Thoracic aorta (tissue), 2 donors: ENCODE data around the gene TTC22. TPM values are rescaled to one million over a fixed set of nuclear protein-coding genes. Genes with fewer than 3 reads are reported as not detected.
A peak's percentile ranks its signal among the peaks of the same experiment; 100 is the strongest.

ENCODE experiments used
- ATAC-seq: fragments of 150-250 bp; one replicate; pipeline ENCODE4 v1.8.0; 2017; ENCODE audit warnings: low read depth; ENCODE audit not compliant: insufficient number of reproducible peaks, low FRiP score
- DNase-seq: peaks from one replicate; pipeline ENCODE4 v3.0.0-alpha.2; 2020; ENCODE audit warnings: low spot score
- H3K27ac ChIP-seq, 2 donors: fragments of 200-600 bp; sonication (generic); 1 replicate in 1 of 2; 2 replicates in 1 of 2; pipeline ENCODE4 v1.5.1; 2016; ENCODE audit warnings: mild to moderate bottlenecking in 2 of 2, moderate library complexity in 2 of 2
- H3K27me3 ChIP-seq: fragments of 200-600 bp; sonication (generic); replicated peaks from 2 replicates; pipeline ENCODE4 v1.6.0; 2016; ENCODE audit warnings: mild to moderate bottlenecking; ENCODE audit not compliant: insufficient read depth
- H3K36me3 ChIP-seq: fragments of 200-600 bp; sonication (generic); one replicate; pipeline ENCODE4 v1.5.1; 2016
- H3K4me1 ChIP-seq, 2 donors: fragments of 200-600 bp; sonication (generic); 1 replicate in 1 of 2; 2 replicates in 1 of 2; pipeline versions ENCODE4 v1.5.1 to v1.6.0; 2016; ENCODE audit warnings: low read depth in 2 of 2, mild to moderate bottlenecking in 1 of 2; ENCODE audit not compliant: control insufficient read depth in 1 of 2
- H3K4me3 ChIP-seq: fragments of 200-600 bp; sonication (generic); 2 replicates; pipeline ENCODE4 v1.5.1; 2016; ENCODE audit warnings: mild to moderate bottlenecking
- H3K9me3 ChIP-seq: fragments of 200-600 bp; sonication (generic); 2 replicates; pipeline ENCODE4 v1.5.1; 2016
- CTCF ChIP-seq: fragments of 200-600 bp; sonication (generic); IDR thresholded peaks from one replicate; pipeline ENCODE4 v1.5.1; 2019; ENCODE audit warnings: antibody characterized with exemption
- total RNA-seq, 2 donors: library from RNA; depleted of rRNA; stranded (reverse); fragments of >200 nt; gene quantifications; one replicate each; pipeline versions ENCODE4 v1.1.0 to v1.2.3, GENCODE V29; 2016

The TTC22 gene
- total RNA-seq, 2 donors from 2014 or later, result 0.63 TPM; not detected in 1

- DNase-seq (no peak), ATAC-seq (no peak)
- no peaks in the 10 kb centered on the region for H3K27me3 ChIP-seq
- no peak for TF ChIP-seq CTCF
- H3K27ac ChIP-seq, result no peak overlapping the region
- H3K9me3 ChIP-seq, result peaks cover 5% of the 10 kb centered on the region
- H3K36me3 ChIP-seq, result no peaks in the 10 kb centered on the region
- H3K4me3 ChIP-seq, result no peak overlapping the region
- no peaks in the 10 kb centered on the region for H3K4me1 ChIP-seq
Measured at GRCh38 chr1:54795356-54795665, 5.8 kb downstream of the TTC22 start.

- Histone ChIP-seq H3K27me3 (no peaks in the 10 kb centered on the region), H3K9me3 (peaks cover 5% of the 10 kb centered on the region), H3K27ac (no peak overlapping the region), H3K4me3 (no peak overlapping the region), H3K36me3 (no peaks in the 10 kb centered on the region), H3K4me1 (no peaks in the 10 kb centered on the region)
- TF ChIP-seq CTCF, result no peak
- DNase-seq, result no peak
- no peak for ATAC-seq
Measured at GRCh38 chr1:54794451-54795355, 6.4 kb downstream of the TTC22 start.

GRCh38 chr1:54792686-54793282, 8.3 kb downstream of the TTC22 start:
- no peak for ATAC-seq
- Histone ChIP-seq H3K4me1 (no peaks in the 10 kb centered on the region), H3K4me3 (no peak overlapping the region), H3K27me3 (no peaks in the 10 kb centered on the region), H3K9me3 (peaks cover 5% of the 10 kb centered on the region), H3K36me3 (no peaks in the 10 kb centered on the region), H3K27ac (no peak overlapping the region)
- no peak for DNase-seq
- TF ChIP-seq CTCF, result no peak

GRCh38 chr1:54791880-54792522, 9.1 kb downstream of the TTC22 start:
- H3K4me3 ChIP-seq, result no peak overlapping the region
- ATAC-seq (no peak), DNase-seq (no peak)
- no peaks in the 10 kb centered on the region for H3K27me3 ChIP-seq
- no peaks in the 10 kb centered on the region for H3K4me1 ChIP-seq
- H3K9me3 ChIP-seq, result peaks cover 5% of the 10 kb centered on the region
- TF ChIP-seq CTCF, result peak; percentile 24
- H3K27ac ChIP-seq, result no peak overlapping the region
- H3K36me3 ChIP-seq, result no peaks in the 10 kb centered on the region

- no peak for DNase-seq
- Histone ChIP-seq H3K4me3 (no peak overlapping the region), H3K4me1 (no peaks in the 10 kb centered on the region), H3K27ac (no peak overlapping the region), H3K36me3 (no peaks in the 10 kb centered on the region), H3K9me3 (peaks cover 5% of the 10 kb centered on the region), H3K27me3 (no peaks in the 10 kb centered on the region)
- no peak for TF ChIP-seq CTCF
- no peak for ATAC-seq
Measured at GRCh38 chr1:54788459-54788858, 12.7 kb downstream of the TTC22 start.
